GM12872 (cell line): Measurements from ENCODE around the gene LRRC53.

Experiments
- CTCF ChIP-seq: IDR thresholded peaks from 3 replicates; pipeline ENCODE4 v1.5.1; 2011; ENCODE audit warnings: low read depth, mild to moderate bottlenecking, low read length, moderate library complexity; ENCODE audit not compliant: insufficient read depth

LRRC53 gene

DNA sequence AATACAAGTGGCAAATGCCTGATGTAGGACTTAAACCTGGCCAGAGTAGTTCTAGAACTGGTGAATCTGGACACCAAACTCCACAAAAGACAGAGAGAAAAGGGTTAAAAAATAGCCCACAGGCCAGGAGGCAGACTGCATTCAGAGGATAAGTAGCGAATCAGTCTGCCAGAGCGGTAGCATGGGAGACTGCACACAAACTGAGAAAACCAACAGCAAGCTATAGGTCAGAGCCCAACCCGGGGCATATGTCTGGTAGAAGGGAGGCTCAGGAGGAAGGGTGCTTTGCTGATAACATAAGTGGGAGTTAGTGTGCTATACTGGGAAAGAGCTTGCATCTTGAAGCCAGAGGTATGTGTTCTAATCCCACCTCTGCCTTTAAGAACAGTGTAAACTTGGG, 4.0 kb downstream of the LRRC53 start:
- no peak for TF ChIP-seq CTCF

- no peak for TF ChIP-seq CTCF
These were observed 6.3 kb downstream of the LRRC53 start for GRCh38 chr1:74505928-74506710.

DNA sequence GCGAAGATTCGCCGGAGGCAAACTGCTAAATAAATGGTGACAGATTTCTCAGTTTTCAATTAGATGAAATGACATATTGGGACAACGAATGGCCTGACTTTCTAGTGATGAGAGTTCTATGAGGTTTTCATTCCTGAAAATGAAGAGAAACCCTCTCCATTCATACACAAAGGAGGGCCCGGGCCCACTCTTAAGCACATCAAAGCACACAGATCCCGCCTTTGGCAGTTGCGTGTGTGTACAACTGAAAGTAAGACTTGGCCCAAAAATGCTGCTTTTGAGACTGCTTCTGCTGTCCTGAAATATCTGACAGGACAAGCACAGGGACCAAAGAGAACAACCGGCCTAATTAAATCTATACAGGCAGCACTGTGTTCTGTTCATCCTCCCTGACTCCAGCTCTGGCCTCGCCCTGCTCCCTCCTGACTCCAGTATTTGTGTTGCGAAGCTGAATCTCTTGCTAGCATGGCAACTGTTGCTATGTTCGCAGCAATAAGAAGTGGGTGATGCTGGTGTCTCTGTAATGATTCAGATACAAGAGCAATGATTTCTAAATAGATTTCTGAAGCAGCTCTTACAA, 7.4 kb downstream of the LRRC53 start:
- TF ChIP-seq CTCF = no peak

DNA sequence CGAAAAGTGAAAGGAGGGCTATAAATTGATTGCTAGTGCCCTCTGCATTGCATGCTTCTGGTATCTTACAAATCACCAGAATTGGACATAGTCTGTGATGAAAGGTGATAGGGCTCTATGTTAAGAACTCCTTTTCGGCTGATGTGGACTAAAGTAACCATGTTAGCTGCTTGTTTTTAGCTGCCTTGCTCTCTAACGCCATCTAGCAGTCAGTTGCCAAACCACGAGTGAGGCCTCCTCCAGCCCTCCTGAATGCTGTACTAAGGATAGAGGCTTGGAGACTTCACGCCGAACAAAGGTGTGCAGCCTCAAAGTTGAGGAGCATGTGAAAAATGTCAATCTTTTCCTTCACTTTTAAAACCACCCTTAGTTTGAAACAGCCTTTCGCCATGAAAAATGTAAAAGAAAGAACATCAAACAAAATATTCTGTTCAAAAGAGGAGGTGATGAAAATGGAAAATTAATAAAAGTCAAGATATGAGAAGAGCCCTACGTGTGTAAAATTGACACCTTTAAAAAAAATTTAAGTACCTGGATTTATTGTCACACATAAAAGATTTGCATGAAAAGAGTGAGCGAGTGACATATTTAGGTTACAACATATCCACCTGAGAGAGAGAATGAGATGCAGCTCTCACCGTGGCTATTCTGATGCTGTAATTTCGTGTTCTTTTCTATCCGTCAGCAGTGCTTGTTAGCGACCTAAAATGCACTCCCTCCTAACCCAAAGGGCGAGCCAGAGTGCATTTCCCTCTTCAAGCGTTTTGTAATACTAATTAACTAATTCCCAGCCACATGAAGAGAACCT, 8.1 kb downstream of the LRRC53 start:
- peak; percentile 93 for TF ChIP-seq CTCF

- no peak for TF ChIP-seq CTCF
These were observed 9.6 kb downstream of the LRRC53 start for GRCh38 chr1:74502858-74503257.

DNA sequence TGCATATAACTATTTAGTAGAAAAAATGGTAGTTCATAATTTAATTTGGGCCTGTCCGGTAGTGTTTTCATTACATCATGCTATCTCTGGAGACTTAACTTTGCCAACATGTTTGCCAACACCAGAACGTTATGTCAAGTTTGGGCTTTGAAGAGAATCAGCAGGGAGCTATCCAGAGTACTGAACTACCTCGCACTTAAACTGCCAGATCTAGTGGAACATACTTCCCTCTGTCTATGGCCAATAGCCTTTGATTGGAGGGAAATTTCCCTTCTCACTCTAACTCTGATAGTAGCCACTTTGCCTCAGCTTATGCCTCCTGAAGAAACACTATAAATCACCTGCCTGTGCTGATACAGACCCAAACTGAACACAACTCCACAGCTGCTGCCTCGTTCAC, 10.0 kb downstream of the LRRC53 start:
- no peak for TF ChIP-seq CTCF

- TF ChIP-seq CTCF = no peak
These were observed 13.5 kb downstream of the LRRC53 start for GRCh38 chr1:74498901-74499300.
